GM12872 (cell line): ENCODE results near the gene CTRB1.

Experiments used
- CTCF ChIP-seq: IDR thresholded peaks from 3 replicates; pipeline ENCODE4 v1.5.1; 2011; ENCODE audit warnings: low read depth, mild to moderate bottlenecking, low read length, moderate library complexity; ENCODE audit not compliant: insufficient read depth

CTRB1 gene

GRCh38 chr16:75251280-75252048 is 32.7 kb downstream of the CTRB1 start, which contains the start of gene BCAR1:
BCAR1 (minus strand) TSS chr16:75251624; CDS start chr16:75251482, 142 bp downstream.
- TF ChIP-seq CTCF = 0 out of 3 replicates have a peak, but pooled peaks have one; percentile 12

GRCh38 chr16:75252049-75252864 is 33.5 kb downstream of the CTRB1 start:
- TF ChIP-seq CTCF = no peak

- TF ChIP-seq CTCF = no peak
Measured at GRCh38 chr16:75252946-75253911, 34.4 kb downstream of the CTRB1 start.

GRCh38 chr16:75254359-75254837 is 35.6 kb downstream of the CTRB1 start:
- TF ChIP-seq CTCF = no peak

GRCh38 chr16:75256059-75256571 is 37.3 kb downstream of the CTRB1 start:
- TF ChIP-seq CTCF = no peak

GRCh38 chr16:75256696-75257343 is 38.0 kb downstream of the CTRB1 start:
- TF ChIP-seq CTCF = no peak
